Stomach (tissue), 4 donors: ENCODE data around the gene CDC14A.

Experiments
- CTCF ChIP-seq, 7 experiments: fragments of 450-650 bp in 4 of 7; fragments of 200-600 bp in 3 of 7; sonication (generic) in 3 of 7; IDR thresholded peaks; one replicate each; pipeline ENCODE4 v1.5.1; 2016 to 2019; ENCODE audit warnings: antibody characterized with exemption in 7 of 7, control low read depth in 2 of 7, mild to moderate bottlenecking in 1 of 7
- POLR2AphosphoS5 ChIP-seq, 3 donors: sonication (generic); formaldehyde crosslinking; IDR thresholded peaks; one replicate each; pipeline ENCODE4 v1.6.1; 2016; ENCODE audit warnings: antibody characterized with exemption in 3 of 3

- no peak for TF ChIP-seq POLR2AphosphoS5 (IDR thresholded peaks at IDR 0.05)
- TF ChIP-seq CTCF (IDR thresholded peaks at IDR 0.05), result no peak
Measured at GRCh38 chr1:100434831-100435230, 82.5 kb downstream of the CDC14A start.
